NCI-H345 (cell line): ENCODE results near the gene PHTF2.
"Not testable (repeated sequence)": the region's sequence is repeated elsewhere in the genome, so short reads cannot be mapped to it uniquely, and the experiment has no call there.

ENCODE experiments used
- DNase-seq: peaks from one replicate; lab custom pipeline; 2025; lab: John Stamatoyannopoulos, UW

Gene PHTF2

GRCh38 chr7:77830649-77831355, 32.2 kb downstream of the PHTF2 start:
- peak; percentile 81 for DNase-seq

- DNase-seq = no peak
These were observed 32.9 kb downstream of the PHTF2 start for GRCh38 chr7:77831481-77831880.

GRCh38 chr7:77831953-77832352, 33.4 kb downstream of the PHTF2 start:
- DNase-seq = no peak

GRCh38 chr7:77833136-77833535, 34.6 kb downstream of the PHTF2 start:
- DNase-seq = no peak

- DNase-seq = not testable (repeated sequence)
These were observed 37.9 kb downstream of the PHTF2 start for GRCh38 chr7:77836425-77836824.

- peak; percentile 24 for DNase-seq
These were observed 38.7 kb downstream of the PHTF2 start for GRCh38 chr7:77837275-77837674.

GRCh38 chr7:77837966-77838365, 39.4 kb downstream of the PHTF2 start:
- DNase-seq = no peak

GRCh38 chr7:77838929-77839491, 40.4 kb downstream of the PHTF2 start:
- peak; percentile 19 for DNase-seq

GRCh38 chr7:77839919-77840318, 41.3 kb downstream of the PHTF2 start:
- DNase-seq = no peak

GRCh38 chr7:77843194-77843593, 44.6 kb downstream of the PHTF2 start:
- DNase-seq = no peak

GRCh38 chr7:77846317-77847092, 47.9 kb downstream of the PHTF2 start:
- no peak for DNase-seq

- DNase-seq = no peak
These were observed 57.0 kb downstream of the PHTF2 start for GRCh38 chr7:77855371-77856083.

- no peak for DNase-seq
These were observed 59.7 kb downstream of the PHTF2 start for GRCh38 chr7:77858278-77858677.

GRCh38 chr7:77859343-77859742, 60.8 kb downstream of the PHTF2 start:
- no peak for DNase-seq

GRCh38 chr7:77862691-77863090, 64.1 kb downstream of the PHTF2 start:
- peak; percentile 19 for DNase-seq

- DNase-seq = no peak
These were observed 65.3 kb downstream of the PHTF2 start for GRCh38 chr7:77863860-77864259.

- DNase-seq = no peak
These were observed 67.8 kb downstream of the PHTF2 start for GRCh38 chr7:77866370-77866769.

- no peak for DNase-seq
These were observed 68.4 kb downstream of the PHTF2 start for GRCh38 chr7:77866786-77867536.

GRCh38 chr7:77867537-77867865, 68.9 kb downstream of the PHTF2 start:
- DNase-seq = no peak

GRCh38 chr7:77872256-77872655, 73.7 kb downstream of the PHTF2 start:
- DNase-seq = not testable (repeated sequence)

- DNase-seq = not testable (repeated sequence)
These were observed 75.1 kb downstream of the PHTF2 start for GRCh38 chr7:77873416-77874327.
